NCI-H748 treated with DMSO at 0.1 percent for 48 hours (cell line): Measurements from ENCODE around the gene MT2A.
"Not testable (repeated sequence)": the region's sequence is repeated elsewhere in the genome, so short reads cannot be mapped to it uniquely, and the experiment has no call there.

Experiments used
- DNase-seq: peaks from one replicate; lab custom pipeline; 2025; lab: John Stamatoyannopoulos, UW

The MT2A gene

DNA sequence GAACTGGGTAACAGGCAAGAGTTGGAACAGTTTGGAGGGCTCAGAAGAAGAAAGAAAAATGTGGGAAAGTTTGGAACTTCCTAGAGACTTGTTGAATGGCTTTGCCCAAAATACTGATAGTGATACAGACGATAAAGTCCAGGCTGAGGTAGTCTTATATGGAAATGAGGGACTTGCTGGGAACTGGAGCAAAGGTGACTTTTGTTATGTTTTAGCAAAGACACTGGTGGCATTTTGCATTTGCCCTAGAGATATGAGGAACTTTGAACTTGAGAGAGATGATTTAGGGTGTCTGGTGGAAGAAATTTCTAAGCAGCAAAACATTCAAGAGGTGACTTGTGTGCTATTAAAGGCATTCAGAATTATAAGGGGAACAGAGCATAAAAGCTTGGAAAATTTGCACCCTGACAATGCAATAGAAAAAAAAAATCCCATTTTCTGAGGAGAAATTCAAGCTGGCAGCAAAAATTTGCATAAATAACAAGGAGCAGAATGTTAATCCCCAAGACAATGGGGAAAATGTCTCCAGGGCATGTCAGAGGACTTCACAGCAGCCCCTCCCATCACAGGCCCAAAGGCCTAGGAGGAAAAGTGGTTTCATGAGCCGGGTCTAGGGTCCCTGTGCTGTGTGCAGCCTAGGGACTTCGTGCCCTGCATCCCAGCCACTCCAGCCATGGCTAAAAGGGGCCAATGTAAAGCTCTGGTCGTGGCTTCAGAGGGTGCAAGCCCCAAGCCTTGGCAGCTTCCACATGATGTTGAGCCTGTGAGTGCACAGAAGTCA lies 13.5 kb downstream of the MT2A start:
- DNase-seq = not testable (repeated sequence)

DNA sequence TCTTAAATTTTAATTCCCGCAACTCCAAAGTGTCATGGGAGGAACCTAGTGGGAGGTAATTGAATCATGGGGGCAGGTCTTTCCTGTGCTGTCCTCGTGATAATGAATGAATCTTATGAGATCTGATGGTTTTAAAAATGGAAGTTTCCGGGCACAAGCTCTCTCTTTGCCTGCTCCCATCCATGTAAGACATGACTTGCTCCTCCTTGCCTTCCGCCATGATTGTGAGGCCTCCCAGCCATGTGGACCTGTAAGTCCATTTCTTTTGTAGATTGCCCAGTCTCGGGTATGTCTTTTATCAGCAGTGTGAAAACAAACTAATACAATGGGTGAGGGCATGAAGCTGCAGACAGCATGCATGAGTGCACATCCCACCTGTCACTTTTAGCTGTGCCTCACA lies 14.8 kb downstream of the MT2A start:
- DNase-seq = not testable (repeated sequence)

DNA sequence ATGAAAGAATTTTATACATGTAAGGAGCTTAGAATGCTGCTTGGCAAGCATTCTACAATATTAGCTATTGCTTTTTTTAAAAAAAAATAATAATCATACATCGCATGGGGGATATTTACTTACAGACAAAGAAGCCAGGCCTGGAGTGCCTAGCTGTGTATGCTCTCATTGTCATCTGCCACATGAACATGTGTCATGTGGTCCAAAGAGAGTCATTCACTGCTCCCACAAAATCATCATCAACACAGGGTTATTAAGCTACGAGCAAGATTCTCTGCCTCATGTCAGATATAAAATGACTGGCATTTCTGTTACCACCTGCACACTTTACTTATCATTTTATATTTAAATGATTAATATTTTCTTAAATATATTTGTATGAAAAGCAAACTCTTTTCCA lies 15.3 kb downstream of the MT2A start:
- DNase-seq = no peak

DNA sequence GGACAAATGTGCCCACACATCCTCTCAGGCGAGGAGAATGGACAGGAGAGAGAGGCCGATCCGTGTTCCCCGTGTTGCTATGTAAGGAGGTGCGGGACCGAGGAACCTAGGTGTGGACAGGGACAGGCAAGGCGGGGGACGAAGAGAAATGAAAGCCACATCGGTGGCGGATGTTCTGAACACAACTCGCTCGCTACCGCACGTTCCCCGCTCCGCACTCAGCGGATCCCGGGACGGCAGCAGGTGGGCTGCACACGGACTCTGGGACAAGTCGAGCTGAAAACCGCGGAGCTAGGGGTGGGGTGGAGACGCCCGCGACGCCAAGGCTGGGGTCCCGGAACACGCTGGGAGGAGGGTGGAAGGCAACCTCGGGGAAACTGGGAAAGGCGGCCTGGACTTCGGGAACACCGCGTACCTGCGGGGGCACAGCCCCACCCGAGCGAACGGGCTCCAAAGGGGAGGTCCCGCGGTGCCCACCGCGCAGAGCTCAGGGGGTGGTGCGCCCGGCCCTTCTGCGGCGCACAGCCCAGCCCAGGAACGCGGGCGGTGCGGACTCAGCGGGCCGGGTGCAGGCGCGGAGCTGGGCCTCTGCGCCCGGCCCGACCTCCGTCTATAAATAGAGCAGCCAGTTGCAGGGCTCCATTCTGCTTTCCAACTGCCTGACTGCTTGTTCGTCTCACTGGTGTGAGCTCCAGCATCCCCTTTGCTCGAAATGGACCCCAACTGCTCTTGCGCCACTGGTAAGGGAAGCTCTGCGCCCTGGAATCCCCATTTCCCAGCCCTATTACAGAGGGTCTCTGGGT lies 17.0 kb downstream of the MT2A start, which contains the start of gene MT1E:
MT1E (plus strand) TSS at position 642 of the 803 bp plus-strand sequence; CDS start at position 713, 71 bp downstream.
- no peak for DNase-seq

DNA sequence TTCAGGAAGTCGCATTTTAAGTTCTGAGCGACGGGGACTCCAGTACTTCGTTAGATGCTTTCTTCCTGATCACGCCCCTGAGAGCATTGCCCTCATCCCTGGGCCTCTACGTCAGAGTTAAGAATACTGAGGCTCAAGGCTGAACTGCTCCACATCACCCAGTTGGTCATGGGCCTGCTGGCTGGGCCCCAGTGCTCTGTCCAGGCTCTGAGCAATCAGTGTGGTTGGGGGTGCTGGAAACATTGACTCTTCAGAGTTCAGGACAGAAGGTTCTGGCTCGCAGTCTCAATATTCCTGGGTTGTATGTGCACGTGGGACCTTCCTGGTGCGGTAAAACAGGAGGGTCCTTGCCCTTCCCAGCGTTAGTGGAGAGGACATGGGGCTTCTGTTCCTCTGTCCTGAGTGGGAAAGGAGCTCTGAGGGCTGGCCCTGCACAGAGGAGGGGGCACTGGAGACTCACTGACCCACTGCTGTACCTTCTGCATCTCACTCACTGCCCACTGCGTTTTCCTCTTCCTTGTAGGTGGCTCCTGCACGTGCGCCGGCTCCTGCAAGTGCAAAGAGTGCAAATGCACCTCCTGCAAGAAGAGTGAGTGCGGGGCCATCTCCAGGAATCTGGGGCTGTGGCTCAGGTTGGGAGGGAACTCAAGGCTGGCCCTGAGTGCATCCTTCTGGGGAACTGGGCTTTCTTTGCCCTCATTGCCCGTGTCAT lies 17.7 kb downstream of the MT2A start:
- DNase-seq = no peak

DNA sequence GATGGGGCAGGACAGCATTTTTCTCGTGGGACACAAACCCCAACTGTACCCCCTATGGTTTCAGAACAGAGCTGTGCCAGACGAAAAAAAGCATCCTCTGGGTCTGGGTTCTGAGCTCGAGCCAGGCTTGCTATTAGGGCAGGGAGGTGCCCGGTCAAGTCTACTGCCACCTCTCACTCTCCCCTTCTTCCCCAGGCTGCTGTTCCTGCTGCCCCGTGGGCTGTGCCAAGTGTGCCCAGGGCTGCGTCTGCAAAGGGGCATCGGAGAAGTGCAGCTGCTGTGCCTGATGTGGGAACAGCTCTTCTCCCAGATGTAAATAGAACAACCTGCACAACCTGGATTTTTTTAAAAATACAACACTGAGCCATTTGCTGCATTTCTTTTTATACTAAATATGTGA lies 18.3 kb downstream of the MT2A start:
- no peak for DNase-seq

DNA sequence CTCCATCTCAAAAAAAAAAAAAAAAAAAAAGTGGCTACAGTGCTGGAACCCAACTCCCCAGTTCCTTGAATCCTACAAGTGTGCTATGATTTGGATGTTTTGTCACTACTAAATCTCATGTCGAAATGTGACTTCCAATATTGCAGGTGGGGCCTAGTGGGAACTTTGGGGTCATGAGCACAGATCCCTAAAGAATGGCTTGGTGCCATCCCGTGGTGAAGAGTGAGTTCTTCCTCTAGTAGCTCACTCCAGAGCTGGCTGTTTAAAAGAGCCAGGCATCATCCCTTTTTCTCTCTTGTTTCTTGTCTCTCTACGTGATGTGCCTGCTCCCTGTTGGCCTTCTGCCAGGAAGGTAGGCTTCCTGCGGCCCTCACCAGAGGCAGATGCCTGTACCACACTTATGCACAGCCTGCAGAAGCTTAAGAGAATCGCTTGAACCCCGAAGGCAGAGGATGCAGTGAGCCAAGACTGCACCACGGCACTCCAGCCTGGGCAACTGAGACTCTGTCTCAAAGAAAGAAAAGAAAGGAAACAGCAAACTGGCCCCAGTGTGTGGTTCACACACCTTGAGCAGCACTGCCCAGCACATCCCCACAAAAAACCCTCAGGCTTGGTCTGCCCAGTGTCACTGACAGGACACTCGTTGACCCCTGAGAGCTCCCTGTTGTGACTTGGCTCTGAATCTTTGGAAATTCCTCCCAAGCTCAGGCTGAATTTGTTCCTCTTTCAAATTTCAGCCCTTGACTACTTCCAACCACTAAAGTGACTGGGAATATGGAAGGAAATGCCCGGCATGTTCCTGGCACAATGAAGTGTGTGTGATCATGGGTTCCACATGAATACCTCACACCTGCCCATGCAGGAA lies 20.3 kb downstream of the MT2A start:
- DNase-seq = no peak

DNA sequence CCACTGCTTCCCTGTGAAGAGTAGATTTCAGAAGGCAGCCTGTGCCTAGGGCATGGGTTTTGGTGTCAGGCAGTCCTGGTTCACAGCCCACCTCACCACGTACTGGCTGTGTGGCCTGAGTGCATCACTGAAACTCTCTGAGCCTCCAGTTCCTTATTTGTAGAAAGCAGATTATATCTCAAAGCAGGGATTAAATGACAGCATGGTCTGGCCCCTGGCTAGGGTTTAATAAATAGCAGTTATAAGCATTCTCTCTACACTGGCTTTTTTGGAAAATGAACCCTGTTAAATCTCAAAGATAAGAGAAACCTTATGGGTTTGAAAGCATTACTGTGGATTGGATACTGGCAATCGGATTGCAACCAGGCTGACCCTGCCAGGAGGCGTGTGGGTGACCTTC lies 21.1 kb downstream of the MT2A start:
- DNase-seq = no peak

DNA sequence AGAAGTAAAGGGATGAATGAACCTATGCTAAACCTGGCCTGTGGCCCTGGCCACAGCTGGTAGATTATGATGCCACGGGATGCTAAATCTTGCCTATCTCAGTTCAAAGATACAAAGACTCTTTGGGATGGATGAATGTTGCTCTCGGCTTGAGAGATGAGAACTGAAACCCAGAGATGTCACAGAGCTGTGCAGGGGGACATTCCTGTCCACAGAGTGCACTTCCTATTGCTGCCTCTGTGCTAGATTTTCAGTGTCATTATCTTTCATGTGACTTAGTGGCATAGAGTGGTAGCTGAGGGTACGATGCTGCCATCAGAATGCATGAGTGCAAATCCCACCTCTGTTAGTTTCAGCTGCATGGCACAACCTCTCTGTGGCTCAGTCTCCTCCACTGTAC lies 21.8 kb downstream of the MT2A start:
- no peak for DNase-seq

DNA sequence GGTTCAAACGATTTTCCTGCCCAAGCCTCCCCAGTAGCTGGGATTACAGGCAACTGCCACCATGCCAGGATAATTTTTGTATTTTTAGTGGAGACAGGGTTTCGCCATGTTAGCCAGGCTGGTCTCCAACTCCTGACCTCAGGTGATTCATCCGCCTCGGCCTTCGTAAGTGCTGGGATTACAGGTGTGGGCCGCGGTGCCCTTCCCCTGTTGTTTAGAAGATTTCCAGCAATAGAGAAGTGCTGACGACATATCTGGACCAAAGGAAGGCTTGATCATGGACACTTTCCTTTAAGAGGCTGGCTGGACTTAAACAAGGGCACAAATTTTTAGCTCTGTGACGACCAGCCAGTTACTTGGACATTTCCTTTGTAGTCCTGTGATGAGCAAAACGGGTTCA lies 22.8 kb downstream of the MT2A start:
- DNase-seq = no peak

DNA sequence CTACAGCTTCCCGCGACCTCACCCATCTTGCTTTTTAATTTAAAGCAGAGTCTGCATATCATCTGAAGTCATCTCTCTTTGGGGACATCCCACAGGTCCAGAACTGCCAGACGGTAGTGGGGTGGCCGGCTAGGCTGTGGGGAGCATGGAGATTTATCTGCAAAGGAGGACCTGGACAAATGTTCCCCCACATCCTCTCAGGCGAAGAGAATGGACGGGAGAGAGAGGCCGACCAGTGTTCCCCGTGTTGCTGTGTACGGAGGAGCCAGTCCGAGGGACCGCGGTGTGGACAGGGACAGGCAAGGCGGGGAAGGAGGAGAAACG lies 23.4 kb downstream of the MT2A start:
- DNase-seq = no peak

DNA sequence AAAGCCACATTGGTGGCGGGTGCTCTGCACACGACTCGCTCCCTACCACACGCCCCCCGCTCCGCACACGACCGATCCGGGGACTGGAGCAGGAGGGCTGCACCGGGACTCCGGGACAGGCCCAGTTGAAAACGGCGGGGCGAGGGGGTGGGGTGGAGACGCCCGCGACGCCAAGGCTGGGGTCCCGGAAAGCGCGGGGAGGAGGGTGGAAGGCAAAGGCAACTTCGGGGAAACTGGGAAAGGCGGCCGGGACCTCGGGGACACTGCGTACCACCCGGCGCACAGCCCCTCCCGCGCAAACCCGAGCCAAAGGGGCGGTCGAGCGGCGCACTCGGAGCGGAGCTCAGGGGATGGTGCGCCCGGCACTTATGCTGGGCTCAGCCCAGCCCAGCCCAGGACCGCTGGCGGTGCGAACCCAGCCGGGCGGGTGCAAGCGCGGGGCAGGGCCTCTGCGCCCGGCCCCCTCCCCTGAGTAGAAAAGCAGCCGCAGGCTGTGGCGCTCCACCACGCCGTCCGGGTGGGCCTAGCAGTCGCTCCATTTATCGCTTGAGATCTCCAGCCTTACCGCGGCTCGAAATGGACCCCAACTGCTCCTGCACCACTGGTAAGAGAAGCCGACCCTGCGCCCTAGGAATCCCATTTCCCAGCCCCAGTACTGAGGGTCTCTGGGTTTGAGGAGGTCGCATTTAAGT lies 23.9 kb downstream of the MT2A start, which contains the start of gene MT1M:
MT1M (plus strand) TSS at position 504 of the 692 bp plus-strand sequence; CDS start at position 577, 73 bp downstream.
- no peak for DNase-seq

DNA sequence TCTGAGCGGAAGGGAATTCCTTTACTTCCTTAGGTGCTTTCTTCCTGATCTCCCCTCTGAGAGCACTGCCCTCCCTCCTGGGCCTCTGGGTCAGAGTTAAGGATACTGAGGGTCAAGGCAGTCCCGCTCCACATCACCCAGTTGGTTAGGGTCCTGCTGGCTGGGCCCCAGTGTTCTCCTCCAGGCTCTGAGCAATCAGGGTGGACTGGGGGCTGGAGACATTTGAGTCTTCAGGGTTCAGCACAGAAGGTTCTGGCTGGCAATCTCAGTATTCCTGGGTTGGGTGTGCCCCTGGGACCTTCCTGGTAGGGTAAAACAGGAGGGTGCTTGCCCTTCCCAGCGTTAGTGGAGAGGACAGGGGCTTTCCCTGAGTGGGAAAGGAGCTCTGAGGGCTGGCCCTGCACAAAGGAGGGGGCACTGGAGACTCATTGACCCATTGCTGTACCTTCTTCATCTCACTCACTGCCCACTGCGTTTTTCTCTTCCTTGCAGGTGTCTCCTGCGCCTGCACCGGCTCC lies 24.5 kb downstream of the MT2A start:
- DNase-seq = no peak

DNA sequence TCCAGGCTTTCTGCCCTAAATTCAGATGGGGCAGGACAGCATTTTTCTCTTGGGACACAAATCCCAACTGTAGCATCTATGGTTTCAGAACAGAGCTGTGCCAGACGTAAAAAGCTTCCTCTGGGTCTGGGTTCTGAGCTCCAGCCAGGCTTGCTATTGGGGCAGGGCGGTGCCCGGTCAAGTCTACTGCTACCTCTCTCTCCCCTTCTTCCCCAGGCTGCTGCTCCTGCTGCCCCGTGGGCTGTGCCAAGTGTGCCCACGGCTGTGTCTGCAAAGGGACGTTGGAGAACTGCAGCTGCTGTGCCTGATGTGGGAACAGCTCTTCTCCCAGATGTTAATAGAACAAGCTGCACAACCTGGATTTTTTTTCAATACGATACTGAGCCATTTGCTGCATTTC lies 25.2 kb downstream of the MT2A start:
- no peak for DNase-seq

DNA sequence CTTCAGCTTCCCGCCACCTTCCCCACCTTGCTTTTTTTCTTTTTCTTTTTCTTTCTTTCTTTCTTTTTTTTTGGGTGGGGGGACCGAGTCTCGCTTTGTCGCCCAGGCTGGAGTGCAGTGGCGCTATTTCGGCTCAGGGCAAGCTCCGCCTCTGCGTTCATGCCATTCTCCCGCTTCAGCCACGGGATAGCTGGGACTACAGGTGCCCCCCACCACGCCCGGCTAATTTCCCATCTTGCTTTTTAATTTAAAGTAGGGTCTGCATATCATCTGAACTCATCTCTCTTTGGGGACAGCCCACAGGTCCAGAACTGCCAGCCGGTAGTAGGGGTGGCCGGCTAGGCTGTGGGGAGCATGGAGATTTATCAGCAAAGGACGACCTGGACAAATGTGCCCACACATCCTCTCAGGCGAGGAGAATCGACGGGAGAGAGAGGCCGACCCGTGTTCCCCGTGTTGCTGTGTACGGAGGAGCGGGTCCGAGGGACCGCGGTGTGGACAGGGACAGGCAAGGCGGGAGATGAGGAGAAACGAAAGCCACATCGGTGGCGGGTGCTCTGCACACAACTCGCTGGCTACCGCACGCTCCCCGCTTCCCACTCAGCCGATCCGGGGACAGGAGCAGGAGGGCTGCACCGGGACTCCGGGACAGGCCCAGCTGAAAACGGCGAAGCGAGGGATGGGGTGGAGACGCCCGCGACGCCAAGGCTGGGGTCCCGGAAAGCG lies 26.5 kb downstream of the MT2A start:
- no peak for DNase-seq

DNA sequence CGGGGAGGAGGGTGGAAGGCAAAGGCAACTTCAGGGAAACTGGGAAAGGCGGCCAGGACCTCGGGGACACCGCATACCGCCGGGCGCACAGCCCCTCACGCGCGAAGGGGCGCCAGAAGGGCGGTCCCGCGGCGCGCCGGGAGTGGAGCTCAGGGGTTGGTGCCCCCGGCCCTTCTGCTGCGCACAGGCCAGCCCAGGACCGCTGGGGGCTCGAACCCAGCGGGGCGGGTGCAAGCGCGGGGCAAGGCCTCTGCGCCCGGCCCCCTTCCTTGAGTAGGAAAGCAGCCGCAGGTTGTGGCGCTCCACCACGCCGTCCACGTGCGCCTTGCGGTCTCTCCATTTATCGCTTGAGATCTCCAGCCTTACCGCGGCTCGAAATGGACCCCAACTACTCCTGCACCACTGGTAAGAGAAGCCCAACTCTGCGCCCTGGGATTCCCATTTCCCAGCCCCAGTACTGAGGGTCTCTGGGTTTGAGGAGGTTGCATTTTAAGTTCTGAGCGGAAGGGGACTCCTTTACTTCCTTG lies 27.1 kb downstream of the MT2A start:
- no peak for DNase-seq

DNA sequence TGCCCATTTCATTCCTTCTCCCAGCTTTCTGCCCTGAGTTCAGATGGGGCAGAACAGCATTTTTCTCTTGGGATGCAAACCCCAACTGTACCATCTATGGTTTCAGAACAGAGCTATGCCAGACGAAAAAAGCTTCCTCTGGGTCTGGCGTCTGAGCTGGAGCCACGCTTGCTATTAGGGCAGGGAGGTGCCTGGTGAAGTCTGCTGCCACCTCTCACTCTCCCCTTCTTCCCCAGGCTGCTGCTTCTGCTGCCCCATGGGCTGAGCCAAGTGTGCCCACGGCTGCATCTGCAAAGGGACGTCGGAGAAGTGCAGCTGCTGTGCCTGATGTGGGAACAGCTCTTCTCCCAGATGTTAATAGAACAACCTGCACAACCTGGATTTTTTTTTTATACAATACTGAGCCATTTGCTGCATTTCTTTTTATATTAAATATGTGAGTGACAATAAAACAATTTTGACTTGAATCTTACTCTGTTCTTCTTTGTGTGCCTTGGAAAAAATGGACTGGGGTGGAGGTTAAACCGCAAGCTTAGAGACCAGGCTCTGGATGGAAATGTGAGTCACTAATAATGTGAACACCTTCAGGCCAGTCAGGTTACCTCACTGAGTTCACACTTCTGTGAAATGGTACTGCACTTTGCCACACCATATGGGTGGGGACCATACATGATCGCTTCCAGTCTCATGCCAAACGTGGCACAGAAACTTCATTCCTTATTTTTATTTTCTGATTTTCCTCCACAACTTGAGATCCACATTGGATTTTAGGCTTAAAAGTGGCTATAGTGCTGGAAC lies 28.4 kb downstream of the MT2A start:
- no peak for DNase-seq

DNA sequence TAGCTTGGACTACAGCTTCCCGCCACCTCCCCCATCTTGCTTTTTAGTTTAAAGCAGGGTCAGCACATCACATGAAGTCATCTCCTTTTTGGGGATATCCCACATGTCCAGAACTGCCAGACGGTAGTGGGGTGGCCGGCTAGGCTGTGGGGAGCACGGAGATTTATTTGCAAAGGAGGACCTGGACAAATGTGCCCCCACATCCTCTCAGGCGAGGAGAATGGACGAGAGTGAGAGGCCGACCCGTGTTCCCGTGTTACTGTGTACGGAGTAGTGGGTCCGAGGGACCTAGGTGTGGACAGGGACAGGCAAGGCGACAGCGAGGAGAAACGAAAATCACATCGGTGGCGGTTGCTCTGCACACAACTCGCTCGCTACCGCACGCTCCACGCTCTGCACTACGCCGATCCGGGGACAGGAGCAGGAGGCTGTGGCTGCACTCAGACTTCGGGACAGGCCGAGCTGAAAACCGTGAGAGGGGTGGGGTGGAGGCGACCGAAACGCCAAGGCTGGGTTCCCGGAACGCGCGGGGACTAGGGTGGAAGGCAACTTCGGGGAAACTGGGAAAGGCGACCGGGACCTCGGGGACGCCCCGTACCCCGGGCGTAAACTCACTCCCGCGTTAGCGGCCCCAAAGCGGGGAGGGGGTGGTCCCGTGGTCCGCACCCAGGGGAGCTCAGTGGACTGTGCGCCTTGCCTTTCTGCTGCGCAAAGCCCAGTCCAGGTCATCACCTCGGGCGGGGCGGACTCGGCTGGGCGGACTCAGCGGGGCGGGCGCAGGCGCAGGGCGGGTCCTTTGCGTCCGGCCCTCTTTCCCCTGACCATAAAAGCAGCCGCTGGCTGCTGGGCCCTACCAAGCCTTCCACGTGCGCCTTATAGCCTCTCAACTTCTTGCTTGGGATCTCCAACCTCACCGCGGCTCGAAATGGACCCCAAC lies 29.7 kb downstream of the MT2A start, which contains the start of gene MT1A:
MT1A (plus strand) TSS at position 853 of the 937 bp plus-strand sequence; CDS start at position 926, 73 bp downstream.
- no peak for DNase-seq
